Bone marrow (tissue), 2 donors: ENCODE measurements around the gene SLC6A11.

Experiments
- DNase-seq, 2 donors: peaks; one replicate each; lab custom pipeline; 2025; lab: John Stamatoyannopoulos, UW

Gene SLC6A11

DNA sequence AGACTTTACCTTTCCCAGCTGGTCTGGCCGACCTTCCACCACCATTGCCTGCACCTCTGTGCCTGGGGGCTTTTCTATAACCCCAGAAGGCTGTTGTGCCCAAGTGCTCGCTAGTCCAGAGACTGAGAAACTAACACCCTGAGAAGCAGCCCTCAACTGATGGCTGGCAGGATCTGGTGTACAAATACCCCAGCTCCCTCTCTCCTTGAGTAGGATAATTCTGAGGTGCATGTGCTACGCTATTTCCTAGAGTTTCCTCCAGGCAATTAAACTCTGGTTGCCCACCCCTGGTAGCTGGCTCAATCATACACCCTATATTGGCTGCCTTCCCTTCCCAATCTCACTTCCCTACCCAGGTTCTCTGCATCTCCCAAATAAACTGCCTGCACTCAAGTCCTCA is 165.0 kb downstream of the SLC6A11 start:
- no peak for DNase-seq

GRCh38 chr3:10981961-10982360 is 165.9 kb downstream of the SLC6A11 start:
- DNase-seq, result no peak

- no peak for DNase-seq
Measured at GRCh38 chr3:10982782-10983181, 166.8 kb downstream of the SLC6A11 start.

DNA sequence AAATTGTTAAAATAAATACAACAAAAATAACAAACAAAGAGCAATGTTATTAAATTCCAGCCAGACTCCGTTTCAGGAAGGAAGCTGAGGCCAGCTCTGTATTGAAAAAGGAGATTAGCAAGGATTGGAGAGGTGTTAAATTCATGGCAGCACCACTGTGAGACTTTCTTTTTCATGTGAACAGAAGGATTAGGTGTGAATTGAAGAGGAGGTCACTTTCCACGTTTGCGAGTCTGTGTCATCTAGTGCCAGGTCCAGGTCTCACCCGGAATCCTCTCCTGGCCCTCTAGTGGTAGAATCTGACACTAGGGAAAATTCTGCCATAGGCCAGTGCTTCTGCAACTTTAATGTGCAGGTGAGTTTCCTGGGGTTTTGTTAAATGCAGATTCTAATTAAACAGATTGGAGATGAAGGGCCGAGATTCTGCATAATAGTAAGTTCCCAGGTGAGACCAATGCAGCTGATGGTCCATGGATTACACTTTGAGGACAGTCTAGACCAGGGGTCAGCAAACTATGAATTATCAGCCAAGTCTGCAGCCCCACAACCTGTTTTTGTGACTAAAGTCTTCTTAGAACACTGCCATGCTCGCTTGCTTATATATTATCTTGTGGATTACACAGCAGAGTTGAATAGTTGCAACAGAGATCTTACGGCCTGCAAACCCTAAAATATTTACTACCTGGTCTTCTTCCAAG is 167.3 kb downstream of the SLC6A11 start:
- no peak for DNase-seq

DNA sequence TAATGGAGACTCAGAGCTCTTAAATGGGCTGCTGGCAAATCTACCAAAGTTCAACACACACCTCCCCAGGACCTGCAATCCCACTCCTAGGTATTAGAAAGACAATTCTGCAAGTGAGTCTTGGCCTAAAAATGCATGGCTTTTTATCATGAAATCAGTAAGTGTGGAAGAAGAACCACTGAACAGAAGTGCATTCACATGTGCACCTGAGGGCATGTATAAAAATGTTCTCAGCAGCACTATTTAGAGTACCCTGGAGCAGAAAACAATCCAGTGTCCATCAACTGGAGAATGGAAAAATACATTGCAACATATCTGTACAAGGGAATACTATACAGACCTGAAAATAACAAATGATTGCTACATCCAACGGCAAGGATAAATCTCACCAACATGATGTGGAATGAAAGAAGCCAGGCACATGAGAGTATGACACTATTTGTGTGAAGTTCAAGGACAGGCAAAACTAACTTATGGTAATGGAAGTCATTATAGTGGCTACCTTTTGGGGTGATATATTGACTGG is 168.4 kb downstream of the SLC6A11 start:
- no peak for DNase-seq

- no peak for DNase-seq
Measured at GRCh38 chr3:10985181-10985580, 169.2 kb downstream of the SLC6A11 start.

GRCh38 chr3:10986592-10986991 is 170.6 kb downstream of the SLC6A11 start:
- DNase-seq, result no peak

- no peak for DNase-seq
Measured at GRCh38 chr3:10988001-10988665, 172.1 kb downstream of the SLC6A11 start.

DNA sequence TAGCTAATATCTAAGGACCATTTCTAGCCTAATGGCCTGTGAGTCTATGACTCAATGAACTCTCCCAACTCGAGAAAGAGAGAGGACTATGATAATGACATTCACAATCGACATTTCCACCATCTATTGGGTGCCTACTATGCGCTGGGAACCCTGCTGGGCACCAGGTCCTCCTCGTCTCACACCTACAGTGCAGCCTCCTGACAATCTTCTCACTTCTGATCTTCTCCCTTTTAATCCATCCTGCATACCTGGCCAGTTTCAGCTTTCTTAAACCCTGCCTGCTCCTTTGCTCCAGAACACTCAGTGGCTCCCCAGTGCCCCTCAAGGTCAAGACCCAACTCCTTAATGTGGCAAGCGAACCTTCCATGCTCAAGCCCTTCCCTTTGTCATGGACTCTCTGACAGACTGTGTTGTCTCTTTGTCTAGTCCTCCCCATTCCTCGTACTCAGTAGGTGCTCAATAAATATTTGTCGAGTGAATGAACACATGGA is 173.0 kb downstream of the SLC6A11 start:
- DNase-seq, result no peak
